Measurements from ENCODE around the gene ADAMTS16.

ADAMTS16 gene

DNA sequence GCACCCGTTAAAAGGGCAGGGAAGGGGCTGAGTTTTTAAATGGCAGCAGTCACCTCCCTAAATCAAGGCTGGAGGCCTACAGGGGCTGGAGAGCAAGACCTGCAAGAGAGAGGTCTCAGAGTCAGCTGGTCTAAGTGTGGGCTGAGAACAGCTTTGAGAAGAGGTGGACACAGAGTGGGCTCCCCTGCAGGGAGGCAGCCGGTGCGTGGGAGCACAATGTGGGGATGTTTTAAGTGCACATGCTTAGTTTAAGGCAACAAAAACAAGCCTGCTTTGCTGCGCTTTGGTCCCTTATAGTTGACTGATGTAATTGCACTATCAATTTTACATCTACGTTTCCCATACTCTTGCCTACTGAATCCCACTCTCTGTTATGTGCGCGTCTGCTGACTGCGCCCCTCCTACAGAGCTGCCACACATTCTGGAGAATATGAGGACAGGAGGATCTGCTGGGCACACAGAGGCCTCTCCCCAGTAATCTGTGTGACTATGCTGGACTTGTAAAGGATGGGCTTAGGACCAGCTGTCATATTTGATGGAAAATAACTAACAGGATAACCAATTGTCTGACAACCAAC, 220.3 kb downstream of the ADAMTS16 start:
- DNase-seq: no peak
- no peak for TF ChIP-seq CTCF (IDR thresholded peaks at IDR 0.05; ENCODE audit: low read depth, low read length, missing control alignments)
- H3K27ac ChIP-seq: no peak overlapping the region
- H3K36me3 ChIP-seq (replicated peaks): no peaks in the 10 kb centered on the region
- in situ Hi-C loops (cut with HindIII; ENCODE audit: low pct_ligation_motif_present, low sequenced_read_pairs): no loop called here
- H3K27me3 ChIP-seq (replicated peaks): no peaks in the 10 kb centered on the region
- no peak overlapping the region for H3K4me3 ChIP-seq (ENCODE audit: low read depth, low read length)

DNA sequence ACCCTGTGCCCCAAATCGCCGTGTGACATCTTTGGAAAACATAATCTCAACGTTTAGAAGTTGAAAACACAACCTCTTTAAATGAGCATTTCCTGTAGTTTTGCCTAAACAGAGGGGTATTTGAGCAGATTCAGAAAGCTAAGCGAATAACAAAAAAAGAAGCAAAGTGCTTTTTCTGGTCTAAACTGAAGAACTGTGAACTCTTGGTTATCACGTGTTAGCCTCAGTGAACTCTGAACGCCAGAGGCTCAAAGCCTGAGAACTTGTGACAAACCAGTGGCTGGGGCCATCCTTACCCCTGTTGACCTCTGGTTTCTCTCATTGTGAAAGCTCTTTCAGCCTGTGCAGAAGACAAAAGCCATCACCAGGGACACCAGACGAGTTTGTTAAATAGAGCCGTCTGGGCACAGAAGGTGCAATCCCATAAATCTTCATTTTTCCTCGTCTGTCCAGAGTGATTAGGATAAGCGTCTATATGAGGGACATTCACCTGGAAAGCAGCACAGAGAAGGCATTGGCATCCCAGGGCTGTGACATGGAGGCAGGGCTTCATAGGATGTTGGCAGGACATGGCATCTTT, 220.9 kb downstream of the ADAMTS16 start:
- TF ChIP-seq CTCF (IDR thresholded peaks at IDR 0.05; ENCODE audit: low read depth, low read length, missing control alignments): no peak
- no peak for DNase-seq
- in situ Hi-C loops (cut with HindIII; ENCODE audit: low pct_ligation_motif_present, low sequenced_read_pairs): no loop called here
- Histone ChIP-seq H3K27me3 (replicated peaks) (no peaks in the 10 kb centered on the region), H3K36me3 (replicated peaks) (no peaks in the 10 kb centered on the region), H3K27ac (no peak overlapping the region), H3K4me3 (ENCODE audit: low read depth, low read length) (no peak overlapping the region)

GRCh38 chr5:5363045-5363444, 222.9 kb downstream of the ADAMTS16 start:
- no peak for TF ChIP-seq CTCF (IDR thresholded peaks at IDR 0.05; ENCODE audit: low read depth, low read length, missing control alignments)
- in situ Hi-C loops (cut with HindIII; ENCODE audit: low pct_ligation_motif_present, low sequenced_read_pairs): no loop called here
- H3K27ac ChIP-seq: no peak overlapping the region
- no peak overlapping the region for H3K4me3 ChIP-seq (ENCODE audit: low read depth, low read length)
- no peak for DNase-seq
- no peaks in the 10 kb centered on the region for H3K27me3 ChIP-seq (replicated peaks)
- H3K36me3 ChIP-seq (replicated peaks): no peaks in the 10 kb centered on the region

DNA sequence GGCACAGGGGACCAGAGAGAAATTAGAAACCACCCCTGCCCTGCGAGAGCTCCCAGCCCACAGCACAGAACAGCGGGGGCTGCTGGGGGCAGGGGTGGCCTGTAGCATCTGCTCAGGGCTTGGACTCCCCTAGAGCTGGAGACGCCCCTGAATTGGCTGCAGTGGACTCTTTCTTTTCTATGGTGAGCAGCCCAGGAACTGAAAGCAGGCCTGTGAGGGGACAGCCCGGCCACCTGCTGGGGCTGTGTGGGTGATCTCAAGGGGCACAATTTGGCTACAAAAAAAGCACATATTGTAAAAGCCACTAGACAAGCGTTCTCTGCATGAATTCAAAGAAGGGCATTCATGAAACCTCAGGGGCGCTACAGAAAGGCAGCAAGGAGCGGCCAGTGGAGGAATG, 224.8 kb downstream of the ADAMTS16 start:
- DNase-seq: no peak
- H3K27me3 ChIP-seq (replicated peaks): no peaks in the 10 kb centered on the region
- no peak overlapping the region for H3K27ac ChIP-seq
- no peaks in the 10 kb centered on the region for H3K36me3 ChIP-seq (replicated peaks)
- no peak for TF ChIP-seq CTCF (IDR thresholded peaks at IDR 0.05; ENCODE audit: low read depth, low read length, missing control alignments)
- in situ Hi-C loops (cut with HindIII; ENCODE audit: low pct_ligation_motif_present, low sequenced_read_pairs): no loop called here
- no peak overlapping the region for H3K4me3 ChIP-seq (ENCODE audit: low read depth, low read length)

- TF ChIP-seq CTCF (IDR thresholded peaks at IDR 0.05; ENCODE audit: low read depth, low read length, missing control alignments): no peak
- H3K27ac ChIP-seq: no peak overlapping the region
- no peak for DNase-seq
- H3K27me3 ChIP-seq (replicated peaks): no peaks in the 10 kb centered on the region
- no peak overlapping the region for H3K4me3 ChIP-seq (ENCODE audit: low read depth, low read length)
- in situ Hi-C loops (cut with HindIII; ENCODE audit: low pct_ligation_motif_present, low sequenced_read_pairs): no loop called here
- H3K36me3 ChIP-seq (replicated peaks): no peaks in the 10 kb centered on the region
Observed at GRCh38 chr5:5367739-5368138, 227.6 kb downstream of the ADAMTS16 start.
